Measurements from ENCODE around the gene PPP1R13B.
"Not testable (repeated sequence)": the region's sequence is repeated elsewhere in the genome, so short reads cannot be mapped to it uniquely, and the experiment has no call there.

DNA sequence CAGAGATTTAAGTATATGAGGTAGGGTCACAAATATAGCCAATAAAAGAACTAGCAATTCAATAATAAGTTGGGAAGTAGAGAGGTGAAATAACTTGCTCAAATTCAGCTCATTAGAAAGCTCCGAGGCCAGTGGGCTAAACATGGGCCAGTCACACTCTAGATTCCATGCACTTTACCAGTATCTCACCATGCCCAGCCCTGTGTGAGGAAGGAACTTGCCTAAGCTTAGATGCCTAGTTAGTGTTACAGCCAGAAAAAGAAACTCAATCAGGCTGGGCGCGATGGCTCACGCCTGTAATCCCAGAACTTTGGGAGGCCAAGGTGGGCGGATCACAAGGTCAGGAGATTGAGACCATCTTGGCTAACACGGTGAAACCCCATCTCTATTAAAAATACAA is 71.1 kb downstream of the PPP1R13B start:
- TF ChIP-seq POLR2A (IDR thresholded peaks at IDR 0.05; ENCODE audit: extremely low read depth, insufficient read length), result not testable (repeated sequence)
- TF ChIP-seq, protein P1, sequence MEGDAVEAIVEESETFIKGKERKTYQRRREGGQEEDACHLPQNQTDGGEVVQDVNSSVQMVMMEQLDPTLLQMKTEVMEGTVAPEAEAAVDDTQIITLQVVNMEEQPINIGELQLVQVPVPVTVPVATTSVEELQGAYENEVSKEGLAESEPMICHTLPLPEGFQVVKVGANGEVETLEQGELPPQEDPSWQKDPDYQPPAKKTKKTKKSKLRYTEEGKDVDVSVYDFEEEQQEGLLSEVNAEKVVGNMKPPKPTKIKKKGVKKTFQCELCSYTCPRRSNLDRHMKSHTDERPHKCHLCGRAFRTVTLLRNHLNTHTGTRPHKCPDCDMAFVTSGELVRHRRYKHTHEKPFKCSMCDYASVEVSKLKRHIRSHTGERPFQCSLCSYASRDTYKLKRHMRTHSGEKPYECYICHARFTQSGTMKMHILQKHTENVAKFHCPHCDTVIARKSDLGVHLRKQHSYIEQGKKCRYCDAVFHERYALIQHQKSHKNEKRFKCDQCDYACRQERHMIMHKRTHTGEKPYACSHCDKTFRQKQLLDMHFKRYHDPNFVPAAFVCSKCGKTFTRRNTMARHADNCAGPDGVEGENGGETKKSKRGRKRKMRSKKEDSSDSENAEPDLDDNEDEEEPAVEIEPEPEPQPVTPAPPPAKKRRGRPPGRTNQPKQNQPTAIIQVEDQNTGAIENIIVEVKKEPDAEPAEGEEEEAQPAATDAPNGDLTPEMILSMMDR (IDR thresholded peaks at IDR 0.05; ENCODE audit: low read depth, low read length), result not testable (repeated sequence)

Data from NB4 (cell line).